GM12878 (cell line): ENCODE data around the gene PPP1R13B. TPM values are rescaled to one million over a fixed set of nuclear protein-coding genes. Genes with fewer than 3 reads are reported as not detected.

ENCODE experiments used
- ATAC-seq: fragments of 200-7000 bp; cut with Tn5 transposase; 3 replicates; pipeline ENCODE4 v1.9.1; 2020; ENCODE audit warnings: mild to moderate bottlenecking, moderate library complexity
- BruUV-seq: library from RNA; stranded (reverse); fragments of 400-500 nt; replicated peaks from 2 replicates; lab custom pipeline; 2021; lab: Mats Ljungman, UMichigan
- CTCF ChIA-PET: fragments of 300-600 bp; sonication (Branson Sonifier 250); formaldehyde crosslinking; extraction: SDS; loops from one replicate; lab custom pipeline; 2021; ENCODE audit warnings: inconsistent platforms; lab: Yijun Ruan, JAX
- POLR2A ChIA-PET: fragments of 350-600 bp; formaldehyde crosslinking; extraction: SDS; loops from one replicate; lab custom pipeline; 2021; ENCODE audit warnings: inconsistent platforms; lab: Charles Lee
- RAD21 ChIA-PET: fragments of 300-600 bp; sonication (Branson Sonifier 250); formaldehyde crosslinking; loops from one replicate; lab custom pipeline; 2023; ENCODE audit warnings: antibody characterized with exemption; ENCODE audit not compliant: unreplicated experiment; lab: Charles Lee
- SMC1A ChIA-PET: fragments of 300-600 bp; sonication (Branson Sonifier 250); formaldehyde crosslinking; loops from one replicate; lab custom pipeline; 2023; ENCODE audit not compliant: unreplicated experiment, uncharacterized antibody; lab: Charles Lee
- DNase-seq: peaks from one replicate; pipeline ENCODE4 v3.0.0-alpha.2; 2011; ENCODE audit warnings: low read depth, low spot score
- FAIRE-seq: peaks from 3 replicates; lab custom pipeline; 2011; peaks lifted over from hg19 to GRCh38; lab: Jason Lieb, UNC
- H2AFZ ChIP-seq: 2 replicates; pipeline ENCODE4 v1.6.0; 2011; ENCODE audit warnings: low read depth, low read length, control low read depth; ENCODE audit not compliant: control insufficient read depth
- H3K27ac ChIP-seq: 2 replicates; pipeline ENCODE4 v1.5.1; 2011; ENCODE audit warnings: control low read depth; ENCODE audit not compliant: control insufficient read depth, insufficient read depth
- H3K27me3 ChIP-seq, 2 experiments: replicated peaks in 1 of 2; 2 replicates each; pipeline versions ENCODE4 v1.6.0 to v1.6.1; 2011; ENCODE audit warnings: low read length in 1 of 2; ENCODE audit not compliant: control insufficient read depth in 2 of 2, insufficient read depth in 2 of 2
- H3K36me3 ChIP-seq, 2 experiments: 2 replicates each; pipeline ENCODE4 v1.5.1; 2011; ENCODE audit warnings: low read length in 1 of 2; ENCODE audit not compliant: control insufficient read depth in 2 of 2, insufficient read depth in 2 of 2
- H3K4me1 ChIP-seq: 2 replicates; pipeline ENCODE4 v1.6.1; 2011; ENCODE audit warnings: mild to moderate bottlenecking, low read length, moderate library complexity, mixed read lengths; ENCODE audit not compliant: control insufficient read depth, insufficient read depth
- H3K4me2 ChIP-seq: 2 replicates; pipeline ENCODE4 v1.6.0; 2011; ENCODE audit warnings: control low read depth; ENCODE audit not compliant: control insufficient read depth, insufficient read depth
- H3K4me3 ChIP-seq: fragments of 200-600 bp; sonication (generic); 2 replicates; pipeline ENCODE4 v1.5.1; 2016
- H3K79me2 ChIP-seq: 2 replicates; pipeline ENCODE4 v1.6.0; 2011; ENCODE audit warnings: low read length; ENCODE audit not compliant: control insufficient read depth, insufficient read depth
- H3K9ac ChIP-seq: 2 replicates; pipeline ENCODE4 v1.8.0; 2011; ENCODE audit warnings: low read length, control low read depth, mixed read lengths; ENCODE audit not compliant: control insufficient read depth, insufficient read depth
- H3K9me3 ChIP-seq: replicated peaks from 3 replicates; pipeline ENCODE4 v1.5.1; 2011; ENCODE audit warnings: mild to moderate bottlenecking, low read length; ENCODE audit not compliant: control insufficient read depth, insufficient read depth
- H4K20me1 ChIP-seq: 2 replicates; pipeline ENCODE4 v1.6.0; 2011; ENCODE audit not compliant: control insufficient read depth, insufficient read depth
- CBFB ChIP-seq: IDR thresholded peaks from 2 replicates; pipeline ENCODE4 v1.6.1; 2016; ENCODE audit warnings: antibody characterized with exemption, low read depth
- IRF4 ChIP-seq: IDR thresholded peaks from 2 replicates; pipeline ENCODE4 v1.6.1; 2011; ENCODE audit warnings: low read depth, low read length
- MTA2 ChIP-seq: fragments of 450-650 bp; IDR thresholded peaks from 2 replicates; pipeline ENCODE4 v1.6.1; 2016; ENCODE audit warnings: low read depth, mild to moderate bottlenecking, moderate library complexity
- NR2C2 ChIP-seq: IDR thresholded peaks from 2 replicates; pipeline ENCODE4 v1.6.1; 2011; ENCODE audit warnings: borderline replicate concordance, low read depth; ENCODE audit not compliant: control insufficient read depth, insufficient read length
- SIN3A ChIP-seq: IDR thresholded peaks from 2 replicates; pipeline ENCODE4 v1.6.1; 2012; ENCODE audit warnings: low read depth, low read length, improper control_type of control experiment
- WGBS: methylation state at CpG from one replicate; pipeline ENCODE4 v1.1.6; 2016; ENCODE audit warnings: low lambda C conversion rate; ENCODE audit not compliant: insufficient replicate concordance, insufficient coverage; ENCODE audit errors: missing lambda C conversion rate; 5-methylcytosine and 5-hydroxymethylcytosine counted together
- in situ Hi-C: fragments of 300-500 bp; cut with MboI; formaldehyde crosslinking; loops from 9 replicates; pipeline ENCODE4 v1.14.3; 2018; ENCODE audit warnings: mixed read lengths
- intact Hi-C: fragments of 100-400 bp; cut with micrococcal nuclease; formaldehyde crosslinking; loops from one replicate; pipeline ENCODE4 v1.14.2; 2022; ENCODE audit not compliant: unreplicated experiment
- polyA plus RNA-seq, 11 experiments: library from polyadenylated mRNA; depleted of rRNA in 4 of 11; unstranded in 6 of 11; stranded (reverse) in 5 of 11; fragments of >200 nt; fragmentation: Nextera tagmentation in 4 of 11; fragmentation: Illumina TruSeq in 1 of 11; extraction: Ambion mirVana in 4 of 11; extraction: Trizol in 1 of 11; gene quantifications; 1 replicate in 1 of 11; 2 replicates in 10 of 11; pipeline versions ENCODE4 v1.2.1 to v1.2.3, GENCODE V29; 2011 to 2016; ENCODE audit warnings: inconsistent platforms in 2 of 11, missing spikeins in 2 of 11, low read depth in 1 of 11
- total RNA-seq, 4 experiments: library from RNA; depleted of rRNA in 3 of 4; stranded (reverse); fragments of >200 nt in 3 of 4; fragmentation: Illumina TruSeq in 1 of 4; extraction: Trizol in 1 of 4; gene quantifications; 2 replicates each; pipeline versions ENCODE4 v1.2.1 to v1.2.3, GENCODE V29; 2013 to 2021
- TF ChIP-seq, protein P1 (sequence below): fragments of 450-650 bp; conservative IDR thresholded peaks from 2 replicates; pipeline ENCODE4 v1.6.1; 2017; ENCODE audit warnings: mild to moderate bottlenecking, moderate library complexity
- TF ChIP-seq, protein P2 (sequence below): IDR thresholded peaks from 2 replicates; pipeline ENCODE4 v1.6.1; 2011; ENCODE audit warnings: low read depth, low read length, improper control_type of control experiment, borderline replicate concordance

Gene PPP1R13B
- total and polyA plus RNA-seq, 10 of the 15 experiments (the other 5 are each of a cell fraction or from before 2014, with no cell fraction given), result 0.16 to 8.1 (median 3.2) TPM

DNA sequence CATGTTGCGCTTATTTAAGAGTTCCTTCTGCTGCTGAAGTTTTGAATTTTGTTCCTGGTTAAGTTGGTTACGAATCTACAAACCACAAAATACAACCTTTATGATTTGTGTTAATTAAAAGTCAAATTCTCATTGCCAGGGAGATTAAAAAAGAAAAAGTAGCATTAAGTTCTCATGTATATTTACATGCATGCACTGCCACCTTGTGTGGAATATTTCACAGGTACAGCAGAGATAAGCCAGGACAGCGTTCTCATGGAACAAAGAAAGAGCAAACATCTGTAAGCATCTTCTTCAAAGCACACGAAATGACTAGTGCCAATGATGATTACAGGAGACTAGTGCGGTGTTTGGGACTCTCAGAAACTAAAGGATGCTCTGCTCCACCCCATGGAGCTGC, 97.5 kb downstream of the PPP1R13B start (continued):
- TF ChIP-seq, protein P1, sequence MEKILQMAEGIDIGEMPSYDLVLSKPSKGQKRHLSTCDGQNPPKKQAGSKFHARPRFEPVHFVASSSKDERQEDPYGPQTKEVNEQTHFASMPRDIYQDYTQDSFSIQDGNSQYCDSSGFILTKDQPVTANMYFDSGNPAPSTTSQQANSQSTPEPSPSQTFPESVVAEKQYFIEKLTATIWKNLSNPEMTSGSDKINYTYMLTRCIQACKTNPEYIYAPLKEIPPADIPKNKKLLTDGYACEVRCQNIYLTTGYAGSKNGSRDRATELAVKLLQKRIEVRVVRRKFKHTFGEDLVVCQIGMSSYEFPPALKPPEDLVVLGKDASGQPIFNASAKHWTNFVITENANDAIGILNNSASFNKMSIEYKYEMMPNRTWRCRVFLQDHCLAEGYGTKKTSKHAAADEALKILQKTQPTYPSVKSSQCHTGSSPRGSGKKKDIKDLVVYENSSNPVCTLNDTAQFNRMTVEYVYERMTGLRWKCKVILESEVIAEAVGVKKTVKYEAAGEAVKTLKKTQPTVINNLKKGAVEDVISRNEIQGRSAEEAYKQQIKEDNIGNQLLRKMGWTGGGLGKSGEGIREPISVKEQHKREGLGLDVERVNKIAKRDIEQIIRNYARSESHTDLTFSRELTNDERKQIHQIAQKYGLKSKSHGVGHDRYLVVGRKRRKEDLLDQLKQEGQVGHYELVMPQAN, result no peak
- TF ChIP-seq, all 136 proteins: peak for 2

DNA sequence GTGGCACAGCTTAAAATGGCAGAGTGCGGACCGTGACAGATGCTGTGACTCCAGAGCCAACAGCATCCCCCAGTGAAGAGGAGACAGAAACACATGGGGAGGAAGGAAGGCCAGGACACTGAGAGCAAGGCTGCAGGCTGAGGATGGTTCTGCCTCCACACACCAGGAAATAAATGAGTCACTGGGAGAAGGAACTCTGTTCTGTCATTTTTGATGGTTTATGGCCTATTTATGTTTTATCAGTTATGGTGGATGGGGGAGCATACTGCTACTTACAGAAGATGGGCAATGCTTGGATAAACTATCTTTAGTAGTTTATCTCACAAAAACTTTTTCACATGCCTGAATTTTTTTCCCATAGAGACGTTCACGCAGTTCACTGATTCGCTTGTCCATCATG, 97.9 kb downstream of the PPP1R13B start:
- no peaks in the 10 kb centered on the region for H3K27me3 ChIP-seq
- no peaks in the 10 kb centered on the region for H4K20me1 ChIP-seq
- TF ChIP-seq MTA2 (no peak), NR2C2 (no peak), SIN3A (no peak), IRF4 (no peak), CBFB (no peak)
- TF ChIP-seq, protein P2, sequence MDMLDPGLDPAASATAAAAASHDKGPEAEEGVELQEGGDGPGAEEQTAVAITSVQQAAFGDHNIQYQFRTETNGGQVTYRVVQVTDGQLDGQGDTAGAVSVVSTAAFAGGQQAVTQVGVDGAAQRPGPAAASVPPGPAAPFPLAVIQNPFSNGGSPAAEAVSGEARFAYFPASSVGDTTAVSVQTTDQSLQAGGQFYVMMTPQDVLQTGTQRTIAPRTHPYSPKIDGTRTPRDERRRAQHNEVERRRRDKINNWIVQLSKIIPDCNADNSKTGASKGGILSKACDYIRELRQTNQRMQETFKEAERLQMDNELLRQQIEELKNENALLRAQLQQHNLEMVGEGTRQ, result no peak
- no peak overlapping the region for H3K4me2 ChIP-seq
- no peaks in the 10 kb centered on the region for H3K9me3 ChIP-seq
- no peaks in the 10 kb centered on the region for H3K79me2 ChIP-seq
- H3K4me1 ChIP-seq, result no peaks in the 10 kb centered on the region
- ChIA-PET SMC1A (no interaction called here), RAD21 (no interaction called here), CTCF (no interaction called here), POLR2A (no interaction called here)
- H3K27ac ChIP-seq, result no peak overlapping the region
- H3K4me3 ChIP-seq, result no peak overlapping the region
- DNase-seq (no peak), FAIRE-seq (no peak), ATAC-seq (no peak)
- BruUV-seq, result no TSS peak
- peaks cover 0 to 2% of the 10 kb centered on the region in 2 experiments; a peak in 1 of 4 replicates for H3K36me3 ChIP-seq
- H2AFZ ChIP-seq, result no peak overlapping the region
- intact Hi-C loops, result no loop called here
- in situ Hi-C loops, result no loop called here
- H3K9ac ChIP-seq, result no peak overlapping the region
- WGBS, result 99% methylated on average over 5 of the region's 5 CpGs
